Measurements from ENCODE around the gene ATG10.
"Not testable (repeated sequence)": the region's sequence is repeated elsewhere in the genome, so short reads cannot be mapped to it uniquely, and the experiment has no call there.

DNA sequence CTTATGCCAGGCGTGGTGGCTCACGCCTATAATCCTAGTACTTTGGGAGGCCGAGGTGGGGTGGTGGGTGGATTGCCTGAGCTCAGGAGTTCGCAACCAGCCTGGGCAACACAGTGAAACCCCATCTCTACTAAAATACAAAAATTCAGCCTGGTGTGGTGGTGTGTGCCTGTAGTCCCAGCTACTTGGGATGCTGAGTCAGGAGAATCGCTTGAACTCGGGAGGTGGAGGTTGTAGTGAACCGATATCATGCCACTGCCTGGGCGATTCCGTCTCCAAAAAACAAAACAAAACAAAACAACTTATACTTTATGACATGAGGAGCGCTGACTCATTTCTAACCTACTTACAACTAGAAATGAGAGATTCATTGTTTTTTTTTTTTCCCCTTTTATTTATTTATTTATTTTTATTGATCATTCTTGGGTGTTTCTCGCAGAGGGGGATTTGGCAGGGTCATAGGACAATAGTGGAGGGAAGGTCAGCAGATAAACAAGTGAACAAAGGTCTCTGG, 10.4 kb downstream of the ATG10 start:
- TF ChIP-seq JUND (IDR thresholded peaks at IDR 0.05; ENCODE audit: low read length); MAFK (IDR thresholded peaks at IDR 0.05; ENCODE audit: low read depth, low read length); ASH2L (IDR thresholded peaks at IDR 0.05; ENCODE audit: low read length); EZH2 (IDR thresholded peaks at IDR 0.05; ENCODE audit: low read depth, low read length, severe bottlenecking); POLR2A (IDR thresholded peaks at IDR 0.05; ENCODE audit: control extremely low read depth in 1 of 2, low read depth in 2 of 2, low read length in 2 of 2); PHF8 (conservative IDR thresholded peaks at IDR 0.05; ENCODE audit: low read depth, low read length); CEBPB (IDR thresholded peaks at IDR 0.05; ENCODE audit: low read depth, low read length); EGR1 (IDR thresholded peaks at IDR 0.05; ENCODE audit: borderline replicate concordance, low read depth, low read length): not testable (repeated sequence)
- TF ChIP-seq, protein P1, sequence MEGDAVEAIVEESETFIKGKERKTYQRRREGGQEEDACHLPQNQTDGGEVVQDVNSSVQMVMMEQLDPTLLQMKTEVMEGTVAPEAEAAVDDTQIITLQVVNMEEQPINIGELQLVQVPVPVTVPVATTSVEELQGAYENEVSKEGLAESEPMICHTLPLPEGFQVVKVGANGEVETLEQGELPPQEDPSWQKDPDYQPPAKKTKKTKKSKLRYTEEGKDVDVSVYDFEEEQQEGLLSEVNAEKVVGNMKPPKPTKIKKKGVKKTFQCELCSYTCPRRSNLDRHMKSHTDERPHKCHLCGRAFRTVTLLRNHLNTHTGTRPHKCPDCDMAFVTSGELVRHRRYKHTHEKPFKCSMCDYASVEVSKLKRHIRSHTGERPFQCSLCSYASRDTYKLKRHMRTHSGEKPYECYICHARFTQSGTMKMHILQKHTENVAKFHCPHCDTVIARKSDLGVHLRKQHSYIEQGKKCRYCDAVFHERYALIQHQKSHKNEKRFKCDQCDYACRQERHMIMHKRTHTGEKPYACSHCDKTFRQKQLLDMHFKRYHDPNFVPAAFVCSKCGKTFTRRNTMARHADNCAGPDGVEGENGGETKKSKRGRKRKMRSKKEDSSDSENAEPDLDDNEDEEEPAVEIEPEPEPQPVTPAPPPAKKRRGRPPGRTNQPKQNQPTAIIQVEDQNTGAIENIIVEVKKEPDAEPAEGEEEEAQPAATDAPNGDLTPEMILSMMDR (IDR thresholded peaks at IDR 0.05; ENCODE audit: control extremely low read depth in 1 of 3, insufficient read depth in 1 of 3, low read depth in 1 of 3, low read length in 3 of 3) = not testable (repeated sequence)

All from H1 (cell line).